Bronchial epithelial cell (primary cell): ENCODE results near the gene SVIL. TPM values are rescaled to one million over a fixed set of nuclear protein-coding genes. Genes with fewer than 3 reads are reported as not detected.
"Not testable (repeated sequence)": the region's sequence is repeated elsewhere in the genome, so short reads cannot be mapped to it uniquely, and the experiment has no call there.

ENCODE experiments used
- DNase-seq: peaks from one replicate; pipeline ENCODE4 v3.0.0-alpha.2; 2010; ENCODE audit warnings: low read depth
- FAIRE-seq: peaks from 2 replicates; lab custom pipeline; 2011; peaks lifted over from hg19 to GRCh38; lab: Jason Lieb, UNC
- H3K27me3 ChIP-seq: 2 replicates; pipeline ENCODE4 v1.5.1; 2011; ENCODE audit warnings: low read length; ENCODE audit not compliant: control insufficient read depth, insufficient read depth
- H3K36me3 ChIP-seq: 2 replicates; pipeline ENCODE4 v1.5.1; 2011; ENCODE audit warnings: low read length; ENCODE audit not compliant: control insufficient read depth, insufficient read depth
- H3K4me3 ChIP-seq: 2 replicates; pipeline ENCODE4 v1.5.1; 2011; ENCODE audit warnings: mild to moderate bottlenecking, low read depth, low read length, control low read depth
- CTCF ChIP-seq: IDR thresholded peaks from 2 replicates; pipeline ENCODE4 v1.5.1; 2011; ENCODE audit warnings: mild to moderate bottlenecking, moderate library complexity, low read length, control low read depth, inconsistent platforms; ENCODE audit not compliant: insufficient read depth, severe bottlenecking
- total RNA-seq: library from RNA; depleted of rRNA; stranded (reverse); fragments of >200 nt; gene quantifications from 2 replicates; pipeline ENCODE4 v1.2.1, GENCODE V29; 2014

SVIL gene
- total RNA-seq, 1 donor from 2014 or later, result 12.6 TPM

DNA sequence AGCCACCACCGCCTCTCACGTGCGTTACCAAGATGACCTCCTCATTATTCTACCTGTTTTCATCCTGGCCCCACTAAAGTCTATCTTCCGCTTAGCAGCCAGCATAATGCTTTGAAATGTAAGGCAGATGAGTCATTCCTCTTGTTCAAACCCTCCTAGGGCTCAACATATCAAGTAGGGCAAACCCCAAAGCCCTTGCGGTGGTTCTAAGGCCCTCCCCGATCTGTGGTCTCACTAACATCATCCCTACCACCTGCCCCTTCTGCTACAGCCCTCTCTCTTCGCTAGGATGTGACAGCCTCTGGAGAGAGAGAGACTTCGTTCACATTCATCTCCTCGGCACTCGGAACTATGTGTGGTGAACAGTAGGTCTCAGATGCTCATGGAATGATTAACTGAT is 94.8 kb downstream of the SVIL start:
- Histone ChIP-seq H3K36me3 (no peaks in the 10 kb centered on the region), H3K4me3 (no peak overlapping the region), H3K27me3 (no peaks in the 10 kb centered on the region)
- FAIRE-seq (no peak), DNase-seq (no peak)
- no peak for TF ChIP-seq CTCF

GRCh38 chr10:29539412-29539811 is 95.4 kb downstream of the SVIL start:
- TF ChIP-seq CTCF, result no peak
- DNase-seq, result no peak
- Histone ChIP-seq H3K27me3 (no peaks in the 10 kb centered on the region), H3K4me3 (no peak overlapping the region), H3K36me3 (no peaks in the 10 kb centered on the region)
- FAIRE-seq, result no peak

DNA sequence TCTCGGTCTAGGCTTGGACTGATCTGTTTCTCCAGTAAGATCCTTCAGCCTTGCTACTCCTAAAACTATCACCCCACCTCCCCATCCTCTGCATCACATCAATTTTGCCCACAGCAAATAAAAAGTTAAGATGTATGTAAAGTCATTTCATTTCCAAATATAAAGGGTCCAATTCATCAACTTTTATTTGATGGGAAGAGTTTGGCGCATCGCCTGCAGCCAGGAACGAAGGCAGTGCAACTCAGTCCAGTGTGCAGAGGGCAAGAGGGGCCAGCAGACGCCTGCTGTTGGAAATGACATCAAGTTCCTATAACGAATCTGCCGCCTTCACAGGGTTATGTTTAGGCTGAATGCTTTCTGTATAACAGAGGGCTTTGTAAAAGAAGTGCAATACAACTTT is 97.0 kb downstream of the SVIL start:
- H3K4me3 ChIP-seq, result no peak overlapping the region
- no peaks in the 10 kb centered on the region for H3K27me3 ChIP-seq
- DNase-seq, result no peak
- TF ChIP-seq CTCF, result no peak
- no peaks in the 10 kb centered on the region for H3K36me3 ChIP-seq
- no peak for FAIRE-seq

DNA sequence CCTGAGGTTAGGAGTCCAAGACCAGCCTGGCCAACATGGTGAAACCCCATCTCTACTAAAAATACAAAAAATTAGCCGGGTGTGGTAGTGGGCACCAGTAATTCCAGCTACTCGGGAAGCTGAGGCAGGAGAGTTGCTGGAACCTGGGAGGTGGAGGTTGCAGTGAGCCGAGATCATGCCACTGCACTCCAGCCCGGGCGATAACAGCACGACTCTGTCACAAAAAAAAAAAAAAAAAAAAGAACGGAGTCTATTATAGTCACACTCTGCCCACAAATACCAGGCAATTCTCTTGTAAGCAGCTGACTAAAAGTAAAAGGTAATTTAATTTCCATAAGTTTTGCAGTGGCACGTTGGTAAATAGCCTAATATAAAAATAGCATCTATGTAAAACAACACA is 98.1 kb downstream of the SVIL start:
- not testable (repeated sequence) for FAIRE-seq, H3K36me3 ChIP-seq, H3K4me3 ChIP-seq, DNase-seq, H3K27me3 ChIP-seq

- TF ChIP-seq CTCF, result no peak
- no peaks in the 10 kb centered on the region for H3K27me3 ChIP-seq
- DNase-seq, result peak; percentile 33
- H3K4me3 ChIP-seq, result no peak overlapping the region
- H3K36me3 ChIP-seq, result peaks cover 3% of the 10 kb centered on the region
- FAIRE-seq, result no peak
These were observed 98.9 kb downstream of the SVIL start for GRCh38 chr10:29535778-29536453.

DNA sequence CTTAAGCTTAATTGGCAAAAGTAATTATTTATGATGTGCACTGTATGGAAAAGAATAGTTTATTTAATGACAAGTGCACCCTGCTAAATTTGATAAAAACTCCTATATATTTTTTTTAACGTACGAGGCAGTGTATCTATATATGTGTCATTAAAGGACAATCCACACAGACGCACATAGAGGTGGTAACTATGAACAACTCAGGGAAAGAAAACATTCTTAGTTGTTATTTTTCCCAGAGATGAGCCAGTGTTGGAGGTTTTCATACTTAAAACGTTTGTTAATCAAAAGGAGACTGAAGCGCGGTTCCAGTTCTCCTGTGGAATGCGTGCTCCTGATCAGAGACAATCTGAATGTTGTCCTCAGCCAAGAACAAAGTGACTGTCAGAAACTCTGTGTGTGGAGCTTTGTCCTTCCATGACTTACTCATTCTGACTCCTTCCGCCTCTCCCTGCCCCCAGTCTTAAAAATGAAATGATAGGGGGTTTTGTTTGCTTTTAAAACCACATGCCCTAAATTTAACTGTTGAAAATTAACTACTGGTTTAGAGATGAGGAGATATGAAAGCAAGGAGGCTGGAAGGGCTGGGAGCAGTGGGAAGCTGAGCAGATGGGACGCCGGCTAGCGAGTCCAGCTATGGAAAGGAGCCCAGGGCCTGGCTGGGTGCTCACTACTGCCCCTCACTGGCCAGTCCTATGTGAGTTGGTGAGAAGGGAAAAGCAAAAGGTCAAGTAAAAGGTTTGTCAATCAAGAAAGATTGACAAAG is 99.6 kb downstream of the SVIL start:
- no peak for FAIRE-seq
- Histone ChIP-seq H3K4me3 (no peak overlapping the region), H3K36me3 (peaks cover 3% of the 10 kb centered on the region), H3K27me3 (no peaks in the 10 kb centered on the region)
- TF ChIP-seq CTCF, result peak; percentile 70
- DNase-seq, result peak; percentile 44
